Endothelial cell of umbilical vein (primary cell): ENCODE measurements around the gene DERA. TPM values are rescaled to one million over a fixed set of nuclear protein-coding genes. Genes with fewer than 3 reads are reported as not detected.

ENCODE experiments used
- BruUV-seq: library from RNA; stranded (reverse); fragments of 400-500 nt; replicated peaks from 2 replicates; lab custom pipeline; 2021; lab: Mats Ljungman, UMichigan
- CTCF ChIA-PET: fragments of 300-600, 350-600 bp; sonication (Branson Sonifier 250); formaldehyde crosslinking; loops from one replicate; lab custom pipeline; 2021; ENCODE audit warnings: antibody characterized with exemption, inconsistent platforms; lab: Charles Lee
- POLR2A ChIA-PET: fragments of 300-600, 350-600 bp; sonication (Branson Sonifier 250); formaldehyde crosslinking; loops from one replicate; lab custom pipeline; 2021; ENCODE audit warnings: antibody characterized with exemption, inconsistent platforms; lab: Charles Lee
- DNase-seq: peaks from one replicate; pipeline ENCODE4 v3.0.0-alpha.2; 2011; ENCODE audit warnings: low read depth, low spot score
- FAIRE-seq: peaks from 2 replicates; lab custom pipeline; 2011; peaks lifted over from hg19 to GRCh38; lab: Jason Lieb, UNC
- H2AFZ ChIP-seq: 2 replicates; pipeline ENCODE4 v1.6.0; 2012; ENCODE audit warnings: low read depth, low read length, control low read depth, inconsistent platforms
- H3K27ac ChIP-seq: 2 replicates; pipeline ENCODE4 v1.5.1; 2011; ENCODE audit warnings: low read depth, mild to moderate bottlenecking, control low read depth, low read length, moderate library complexity; ENCODE audit not compliant: insufficient read depth
- H3K27me3 ChIP-seq, 2 experiments: 2 replicates each; pipeline versions ENCODE4 v1.6.0 to v1.6.1; 2011; ENCODE audit warnings: low read length in 2 of 2, mixed read lengths in 1 of 2; ENCODE audit not compliant: control insufficient read depth in 2 of 2, insufficient read depth in 2 of 2
- H3K36me3 ChIP-seq, 2 experiments: 2 replicates in 1 of 2; 3 replicates in 1 of 2; pipeline ENCODE4 v1.5.1; 2011; ENCODE audit warnings: low read length in 2 of 2, mild to moderate bottlenecking in 1 of 2, moderate library complexity in 1 of 2; ENCODE audit not compliant: control insufficient read depth in 2 of 2, insufficient read depth in 2 of 2; ENCODE audit errors: extremely low read depth in 1 of 2
- H3K4me1 ChIP-seq: 3 replicates; pipeline ENCODE4 v1.5.1; 2011; ENCODE audit warnings: mild to moderate bottlenecking, low read length; ENCODE audit not compliant: control insufficient read depth, insufficient read depth; ENCODE audit errors: extremely low read depth
- H3K4me2 ChIP-seq: 2 replicates; pipeline ENCODE4 v1.6.1; 2011; ENCODE audit warnings: low read length, control low read depth, mixed read lengths; ENCODE audit not compliant: insufficient read depth
- H3K4me3 ChIP-seq, 3 experiments: fragments of 200-600 bp in 1 of 3; sonication (generic), shearing (Covaris generic) in 1 of 3; replicated peaks in 1 of 3; 2 replicates each; pipeline ENCODE4 v1.5.1; 2011 to 2016; ENCODE audit warnings: control low read depth in 3 of 3, low read length in 3 of 3, mild to moderate bottlenecking in 2 of 3, inconsistent platforms in 1 of 3, low read depth in 1 of 3, moderate library complexity in 1 of 3; ENCODE audit not compliant: insufficient read depth in 1 of 3
- H3K79me2 ChIP-seq: 2 replicates; pipeline ENCODE4 v1.6.0; 2012; ENCODE audit warnings: low read length, inconsistent platforms; ENCODE audit not compliant: control insufficient read depth, insufficient read depth
- H3K9ac ChIP-seq: replicated peaks from 2 replicates; pipeline ENCODE3; 2011; ENCODE audit warnings: low read length, control low read depth; ENCODE audit not compliant: insufficient read depth; ENCODE audit errors: extremely low read depth
- H3K9me1 ChIP-seq: replicated peaks from 3 replicates; pipeline ENCODE4 v1.6.0; 2011; ENCODE audit warnings: mild to moderate bottlenecking, low read length; ENCODE audit not compliant: control insufficient read depth, insufficient read depth; ENCODE audit errors: extremely low read depth
- H3K9me3 ChIP-seq: replicated peaks from 2 replicates; pipeline ENCODE4 v1.5.1; 2012; ENCODE audit warnings: low read length, inconsistent platforms; ENCODE audit not compliant: control insufficient read depth, insufficient read depth
- H4K20me1 ChIP-seq: replicated peaks from 2 replicates; pipeline ENCODE3; 2011; ENCODE audit warnings: mild to moderate bottlenecking, low read length; ENCODE audit not compliant: control insufficient read depth, insufficient read depth; ENCODE audit errors: extremely low read depth
- FOS ChIP-seq: IDR thresholded peaks from 2 replicates; pipeline ENCODE4 v1.6.1; 2011; ENCODE audit warnings: mild to moderate bottlenecking, low read length, moderate library complexity, borderline replicate concordance; ENCODE audit not compliant: insufficient read depth
- GATA2 ChIP-seq: IDR thresholded peaks from 2 replicates; pipeline ENCODE4 v1.7.0; 2011; ENCODE audit warnings: low read depth, mild to moderate bottlenecking, moderate library complexity, mixed read lengths, low read length; ENCODE audit not compliant: insufficient read length, insufficient read depth
- JUN ChIP-seq: IDR thresholded peaks from 2 replicates; pipeline ENCODE4 v1.6.1; 2011; ENCODE audit warnings: borderline replicate concordance, low read depth; ENCODE audit not compliant: insufficient read length, insufficient read depth
- POLR2AphosphoS5 ChIP-seq: IDR thresholded peaks from 2 replicates; pipeline ENCODE4 v1.6.1; 2012; ENCODE audit warnings: low read depth, mild to moderate bottlenecking, control low read depth, low read length, moderate library complexity; ENCODE audit not compliant: insufficient read depth
- dilution Hi-C: fragments of 300-500 bp; cut with MboI; formaldehyde crosslinking; loops from one replicate; pipeline ENCODE4 v1.15.0; 2019; ENCODE audit warnings: low sequenced_read_pairs; ENCODE audit not compliant: extremely low pct_ligation_motif_present
- intact Hi-C: fragments of 100-400 bp; cut with micrococcal nuclease; formaldehyde crosslinking; loops from one replicate; pipeline ENCODE4 v1.10.0; 2022
- polyA plus RNA-seq, 4 experiments: library from polyadenylated mRNA; depleted of rRNA in 3 of 4; stranded (reverse) in 3 of 4; unstranded in 1 of 4; fragments of >200 nt; gene quantifications; 2 replicates each; pipeline versions ENCODE4 v1.2.1 to v1.2.3, GENCODE V29; 2011 to 2012; ENCODE audit warnings: missing spikeins in 1 of 4
- total RNA-seq: library from RNA; stranded (reverse); gene quantifications from 2 replicates; pipeline ENCODE4 v1.2.3, GENCODE V29; 2021
- TF ChIP-seq, protein P1 (sequence below), 2 donors: IDR thresholded peaks; 1 replicate in 1 of 2; 2 replicates in 1 of 2; pipeline ENCODE4 v1.5.1; 2011; ENCODE audit warnings: low read length in 2 of 2, mild to moderate bottlenecking in 2 of 2, moderate library complexity in 2 of 2, control low read depth in 1 of 2, inconsistent platforms in 1 of 2, low read depth in 1 of 2; ENCODE audit not compliant: insufficient read depth in 1 of 2; ENCODE audit errors: extremely low read depth in 1 of 2
- TF ChIP-seq, protein P2 (sequence below): IDR thresholded peaks from 2 replicates; pipeline ENCODE4 v1.6.1; 2011; ENCODE audit not compliant: insufficient read depth, insufficient read length

Gene DERA
- total and polyA plus RNA-seq, 2 donors (not counting 3 experiments of a cell fraction or from before 2014, with no cell fraction given), result 19.8 to 41.5 TPM

DNA sequence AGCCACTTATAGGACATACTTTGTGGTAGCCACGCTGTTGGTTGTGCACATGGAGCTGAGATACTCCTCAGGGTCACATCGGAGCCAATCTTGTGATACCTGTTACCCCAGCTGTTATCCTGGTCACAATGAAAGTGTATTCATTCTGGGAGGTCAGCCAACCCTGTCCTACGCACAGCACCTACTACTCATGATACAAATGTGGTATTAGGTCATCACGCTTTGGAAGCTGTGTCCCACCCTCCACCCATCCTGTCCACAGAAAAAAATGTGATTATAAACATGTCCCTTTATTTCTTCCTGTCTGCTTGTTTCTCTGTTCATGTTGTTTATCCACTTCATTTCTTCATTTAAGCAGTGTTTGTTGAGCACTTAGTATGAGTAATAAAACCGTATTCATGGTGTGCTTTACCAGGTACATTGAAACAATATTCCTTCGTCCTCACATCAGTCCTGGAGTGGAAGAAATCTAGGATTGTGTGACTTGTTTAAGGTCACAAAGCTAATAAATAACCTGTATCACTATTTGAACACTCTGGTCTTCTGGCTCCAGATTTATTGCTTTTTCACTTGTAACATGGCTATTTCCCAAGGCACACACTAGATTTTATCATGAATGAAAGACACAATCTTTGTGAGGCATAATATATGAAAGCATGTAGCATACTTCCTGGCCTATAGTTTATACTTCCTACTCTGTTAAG is 73.1 kb downstream of the DERA start:
- dilution Hi-C loops (no loop called here), intact Hi-C loops (no loop called here)
- no peak overlapping the region for H3K4me3 ChIP-seq
- FAIRE-seq (no peak), DNase-seq (no peak)
- TF ChIP-seq POLR2AphosphoS5 (no peak), JUN (no peak), GATA2 (no peak), FOS (no peak)
- TF ChIP-seq, protein P1, sequence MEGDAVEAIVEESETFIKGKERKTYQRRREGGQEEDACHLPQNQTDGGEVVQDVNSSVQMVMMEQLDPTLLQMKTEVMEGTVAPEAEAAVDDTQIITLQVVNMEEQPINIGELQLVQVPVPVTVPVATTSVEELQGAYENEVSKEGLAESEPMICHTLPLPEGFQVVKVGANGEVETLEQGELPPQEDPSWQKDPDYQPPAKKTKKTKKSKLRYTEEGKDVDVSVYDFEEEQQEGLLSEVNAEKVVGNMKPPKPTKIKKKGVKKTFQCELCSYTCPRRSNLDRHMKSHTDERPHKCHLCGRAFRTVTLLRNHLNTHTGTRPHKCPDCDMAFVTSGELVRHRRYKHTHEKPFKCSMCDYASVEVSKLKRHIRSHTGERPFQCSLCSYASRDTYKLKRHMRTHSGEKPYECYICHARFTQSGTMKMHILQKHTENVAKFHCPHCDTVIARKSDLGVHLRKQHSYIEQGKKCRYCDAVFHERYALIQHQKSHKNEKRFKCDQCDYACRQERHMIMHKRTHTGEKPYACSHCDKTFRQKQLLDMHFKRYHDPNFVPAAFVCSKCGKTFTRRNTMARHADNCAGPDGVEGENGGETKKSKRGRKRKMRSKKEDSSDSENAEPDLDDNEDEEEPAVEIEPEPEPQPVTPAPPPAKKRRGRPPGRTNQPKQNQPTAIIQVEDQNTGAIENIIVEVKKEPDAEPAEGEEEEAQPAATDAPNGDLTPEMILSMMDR (IDR thresholded peaks at IDR 0.05; ENCODE audit: extremely low read depth in 1 of 2, insufficient read depth in 1 of 2, low read depth in 1 of 2, low read length in 2 of 2), result no peak
- TF ChIP-seq, protein P2, sequence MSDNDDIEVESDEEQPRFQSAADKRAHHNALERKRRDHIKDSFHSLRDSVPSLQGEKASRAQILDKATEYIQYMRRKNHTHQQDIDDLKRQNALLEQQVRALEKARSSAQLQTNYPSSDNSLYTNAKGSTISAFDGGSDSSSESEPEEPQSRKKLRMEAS, result no peak
- H3K27ac ChIP-seq, result no peak overlapping the region
- H3K4me1 ChIP-seq, result peaks cover 20% of the 10 kb centered on the region
- peaks cover 4 to 5% of the 10 kb centered on the region in 2 experiments for H3K36me3 ChIP-seq
- no peak overlapping the region for H3K4me2 ChIP-seq
- H3K9ac ChIP-seq, result no peak overlapping the region
- H4K20me1 ChIP-seq, result no peaks in the 10 kb centered on the region
- no TSS peak for BruUV-seq
- no peaks in the 10 kb centered on the region for H3K9me3 ChIP-seq
- no peaks in the 10 kb centered on the region for H3K79me2 ChIP-seq
- ChIA-PET POLR2A (no interaction called here), CTCF (interaction anchor here (1.8 kb wide), 1 partner anchor 1657 kb away, joined by 5 read pairs; no protein-coding TSS in a partner anchor)
- no peak overlapping the region for H2AFZ ChIP-seq
- no peaks in the 10 kb centered on the region for H3K27me3 ChIP-seq
- H3K9me1 ChIP-seq, result no peaks in the 10 kb centered on the region
